Pons (tissue), 1 donor: ENCODE results near the gene CCDC93.
"Not testable (repeated sequence)": the region's sequence is repeated elsewhere in the genome, so short reads cannot be mapped to it uniquely, and the experiment has no call there.

Source experiments
- DNase-seq: peaks from one replicate; pipeline ENCODE4 v3.0.0-alpha.2; 2016; ENCODE audit warnings: low spot score

The CCDC93 gene

DNA sequence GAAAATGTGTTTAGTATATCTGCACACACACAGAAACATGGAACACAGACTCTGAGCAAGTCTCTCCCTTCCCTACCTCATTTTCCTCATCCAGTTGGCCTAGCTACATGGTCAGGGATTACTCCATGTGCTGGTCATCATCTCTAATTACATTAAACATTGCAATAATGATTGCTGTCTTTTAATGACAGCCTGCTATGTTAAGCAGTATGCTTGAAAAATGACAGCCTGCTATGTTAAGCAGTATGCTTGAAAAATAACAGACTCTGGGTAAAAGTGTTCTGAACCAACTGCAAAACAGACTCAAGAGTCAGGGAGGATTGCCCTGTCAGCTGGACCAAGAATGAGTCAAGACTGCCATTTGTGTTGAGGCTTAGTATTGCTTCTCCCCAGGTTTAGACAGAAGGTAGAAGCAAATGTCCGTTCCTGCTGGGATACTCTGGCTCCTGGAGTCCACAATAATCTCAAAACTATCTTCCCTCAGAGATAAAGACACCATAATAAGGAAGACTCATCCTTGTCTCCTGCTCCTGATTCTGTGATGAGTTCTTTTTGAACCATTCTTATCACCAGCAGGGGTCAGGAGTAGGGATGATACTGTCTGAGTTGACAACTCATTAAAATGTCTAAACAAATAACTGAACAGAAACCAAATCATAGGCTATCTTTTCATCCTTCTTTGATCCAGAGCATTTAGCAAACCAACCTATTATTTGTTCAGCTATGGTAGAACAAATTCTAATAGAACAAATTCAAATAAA, 57.7 kb downstream of the CCDC93 start:
- DNase-seq: peak; percentile 28

DNA sequence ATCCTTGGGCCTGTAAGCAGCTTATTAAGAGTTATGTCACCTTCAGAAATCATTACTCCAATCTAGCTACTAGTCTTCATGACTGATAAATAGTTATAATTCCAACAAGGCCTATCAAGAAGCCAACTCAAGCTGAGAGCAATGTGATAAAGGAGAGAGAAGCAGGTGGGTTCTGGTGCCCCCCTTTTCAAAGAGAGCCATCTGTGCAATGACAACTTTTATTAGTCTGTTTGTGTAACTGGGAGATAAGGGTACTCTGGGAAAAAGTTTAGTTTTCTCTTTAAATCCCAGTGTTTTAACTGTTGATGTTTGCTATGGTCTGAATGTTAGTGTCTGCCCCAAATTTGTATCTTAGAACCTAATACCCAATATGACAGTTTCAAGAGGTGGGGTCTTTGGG, 60.6 kb downstream of the CCDC93 start:
- no peak for DNase-seq

DNA sequence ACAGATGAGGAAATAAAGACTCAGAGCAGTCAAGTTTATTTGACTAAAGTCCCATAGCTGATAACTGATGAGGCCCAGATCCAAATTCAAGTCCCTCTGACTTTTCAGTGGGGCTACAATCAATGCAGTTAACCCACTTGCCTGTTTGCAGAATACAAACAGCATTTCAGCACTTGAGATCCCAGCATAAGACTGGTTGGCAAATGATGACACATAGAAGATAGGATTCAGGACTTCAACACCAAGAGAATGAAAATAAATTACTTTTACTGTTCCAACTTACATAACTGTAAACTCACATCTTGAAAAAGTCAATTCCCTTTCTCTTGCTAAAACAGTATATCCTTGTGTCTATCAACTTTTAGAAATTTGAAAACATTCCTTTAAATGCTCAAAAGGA, 61.2 kb downstream of the CCDC93 start:
- no peak for DNase-seq

DNA sequence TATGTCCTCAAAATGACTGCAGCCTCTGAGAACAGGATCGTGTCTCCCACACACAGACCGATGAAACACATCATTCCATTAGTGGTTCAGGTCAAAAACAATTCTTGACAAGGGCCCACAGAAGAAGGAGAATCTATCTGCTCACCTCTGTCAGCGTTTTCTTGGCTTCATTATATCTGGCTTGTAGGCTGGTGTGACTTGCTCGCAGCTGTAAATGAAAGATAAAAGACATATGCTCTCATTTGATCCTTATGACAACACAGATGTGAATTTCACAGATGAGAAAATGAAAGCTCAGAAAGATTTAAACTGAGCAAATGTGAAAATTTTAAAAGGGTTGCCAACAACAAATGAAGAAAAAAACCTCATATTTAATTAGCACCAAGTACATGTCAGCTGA, 61.6 kb downstream of the CCDC93 start:
- DNase-seq: no peak

DNA sequence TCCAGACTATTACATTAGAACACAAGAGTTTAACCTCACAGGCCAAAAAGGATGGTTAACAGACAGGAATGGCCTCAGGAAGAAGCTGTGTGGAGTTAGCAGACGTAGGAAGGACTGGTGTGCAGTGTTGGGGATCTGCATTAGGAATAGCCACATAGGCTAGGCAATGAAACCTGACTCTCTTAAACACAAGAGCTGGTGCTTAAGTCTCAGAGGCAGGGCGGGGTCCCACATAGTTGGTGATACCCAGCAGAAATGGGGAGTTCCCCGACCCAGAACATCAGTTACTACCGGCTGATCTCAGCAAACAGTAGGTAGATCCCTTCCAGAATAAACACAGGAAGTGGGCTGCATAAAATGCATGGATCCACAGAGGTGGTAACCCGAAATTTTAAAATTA, 64.1 kb downstream of the CCDC93 start:
- DNase-seq: no peak

DNA sequence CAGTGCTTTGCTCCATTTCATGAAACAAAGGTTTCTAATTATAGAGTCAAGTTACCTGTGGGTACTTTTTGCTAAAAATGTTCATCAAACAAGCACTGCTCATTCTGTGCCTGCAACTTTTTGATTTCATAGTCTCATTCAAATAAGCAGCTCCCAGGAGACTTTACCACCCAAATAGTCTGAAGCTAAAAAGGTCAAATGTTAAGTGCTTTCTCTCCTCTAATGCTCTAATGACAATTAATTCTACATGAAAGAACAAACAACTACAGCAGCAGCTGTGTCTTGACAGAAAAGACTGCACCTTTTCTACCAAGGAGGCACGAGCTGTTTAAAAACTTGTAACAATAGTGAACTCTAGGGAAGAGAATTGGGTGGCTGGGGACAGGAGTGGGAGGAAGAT, 65.3 kb downstream of the CCDC93 start:
- DNase-seq: no peak

DNA sequence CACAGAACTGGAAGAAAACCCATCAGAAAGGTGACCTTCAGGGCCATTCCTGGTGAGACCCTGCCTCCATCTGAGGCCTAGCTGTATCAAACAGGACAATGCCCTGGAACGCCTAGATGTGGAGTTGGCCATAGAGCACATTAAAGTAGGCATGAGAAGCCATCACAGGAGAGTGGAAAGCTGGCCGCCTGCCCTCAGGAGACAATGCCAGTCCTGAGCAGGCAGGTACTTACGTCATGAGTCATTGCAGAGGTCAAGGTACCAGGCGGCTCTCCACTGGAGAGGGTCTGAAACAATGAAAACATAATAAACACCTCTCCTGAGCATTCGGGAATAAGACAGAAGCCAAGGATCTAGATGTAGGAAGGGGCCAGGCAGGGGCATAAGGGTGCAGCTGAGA, 68.6 kb downstream of the CCDC93 start:
- DNase-seq: no peak

DNA sequence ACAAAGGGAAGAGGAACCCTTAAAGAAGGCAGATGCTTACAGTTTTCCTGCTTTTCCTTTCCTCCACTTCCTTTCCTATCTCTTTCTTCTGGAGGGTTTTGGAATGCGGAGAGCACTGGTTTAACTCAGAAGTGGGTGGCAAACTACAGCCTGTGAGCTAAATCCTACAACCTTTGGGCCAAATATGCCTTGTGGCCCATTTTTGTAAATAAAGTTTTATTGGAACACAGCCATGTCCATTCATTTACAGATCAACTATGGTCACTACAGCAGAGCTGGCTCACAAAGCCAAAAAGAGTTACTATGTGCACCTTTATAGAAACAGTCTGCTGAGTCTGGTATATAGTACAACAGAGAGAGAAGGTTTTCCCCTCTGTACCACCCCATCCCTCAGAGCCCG, 69.1 kb downstream of the CCDC93 start:
- DNase-seq: no peak

DNA sequence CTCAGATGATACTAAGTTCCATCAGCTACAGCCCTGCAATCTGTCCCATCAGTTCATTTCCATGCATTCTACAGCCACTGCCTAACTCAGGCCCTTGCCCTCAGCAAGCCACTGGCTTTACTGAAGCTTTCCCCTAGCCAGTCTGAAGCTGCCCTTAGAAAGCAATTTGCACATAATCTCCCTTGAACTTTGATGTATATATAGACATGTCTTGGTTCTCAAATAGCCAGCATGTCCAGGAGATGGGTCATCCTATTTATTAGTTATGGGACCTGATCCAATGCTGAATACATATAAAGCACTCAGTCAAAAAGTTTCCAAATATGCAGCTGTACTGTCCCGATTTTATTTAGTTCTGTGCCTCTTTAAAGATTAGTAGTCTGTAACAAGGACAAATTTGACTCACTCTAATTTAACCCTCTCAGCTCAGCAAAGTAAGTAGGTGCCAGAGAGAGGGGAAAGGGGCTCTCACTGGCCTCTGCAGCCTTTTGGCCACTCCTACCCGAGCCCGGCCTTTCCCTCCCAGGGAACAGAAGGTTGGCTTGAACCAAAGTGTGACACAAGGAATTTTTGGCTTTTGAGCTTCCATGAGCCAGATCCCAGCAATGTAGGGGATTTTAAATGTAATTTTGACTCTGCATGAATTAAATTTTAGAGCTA, 70.7 kb downstream of the CCDC93 start:
- no peak for DNase-seq

DNA sequence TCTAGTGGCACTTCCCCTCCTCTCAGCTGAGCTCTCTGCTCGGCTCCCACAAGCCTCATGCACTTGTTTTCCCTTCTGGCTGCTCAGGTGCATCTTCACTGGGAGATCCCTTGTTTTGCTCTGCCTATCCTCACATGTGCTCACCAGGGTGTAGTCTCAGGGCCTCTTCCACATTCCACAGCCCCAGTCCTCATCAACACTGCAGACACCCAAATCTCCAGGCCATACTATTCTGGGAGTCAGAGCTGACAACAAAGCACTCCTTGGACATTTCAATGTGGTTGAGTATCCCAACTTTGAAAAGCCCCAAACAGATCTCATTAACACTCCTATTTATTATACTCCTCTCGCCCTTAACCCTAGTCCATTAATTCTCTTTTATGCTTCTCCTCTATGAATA, 71.3 kb downstream of the CCDC93 start:
- no peak for DNase-seq

DNA sequence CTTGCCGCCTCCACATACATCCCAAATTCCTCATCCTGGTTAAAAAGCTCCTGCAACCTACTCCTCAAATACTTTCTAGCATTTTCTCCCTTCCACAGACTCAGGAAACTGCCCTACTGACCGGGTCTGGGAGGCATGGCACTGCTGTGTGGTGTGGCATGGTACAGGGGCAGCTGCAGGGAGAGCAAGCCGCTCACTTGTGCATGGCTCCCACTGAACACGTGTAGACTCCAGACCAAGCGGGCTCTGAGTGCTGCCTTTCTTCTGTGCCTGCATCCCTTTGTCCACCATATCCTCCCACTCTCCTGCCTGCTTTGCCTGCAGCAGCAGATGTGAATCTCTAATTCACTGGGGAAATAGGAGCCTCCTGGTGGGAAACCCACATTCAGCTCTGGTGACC, 72.2 kb downstream of the CCDC93 start:
- DNase-seq: no peak

DNA sequence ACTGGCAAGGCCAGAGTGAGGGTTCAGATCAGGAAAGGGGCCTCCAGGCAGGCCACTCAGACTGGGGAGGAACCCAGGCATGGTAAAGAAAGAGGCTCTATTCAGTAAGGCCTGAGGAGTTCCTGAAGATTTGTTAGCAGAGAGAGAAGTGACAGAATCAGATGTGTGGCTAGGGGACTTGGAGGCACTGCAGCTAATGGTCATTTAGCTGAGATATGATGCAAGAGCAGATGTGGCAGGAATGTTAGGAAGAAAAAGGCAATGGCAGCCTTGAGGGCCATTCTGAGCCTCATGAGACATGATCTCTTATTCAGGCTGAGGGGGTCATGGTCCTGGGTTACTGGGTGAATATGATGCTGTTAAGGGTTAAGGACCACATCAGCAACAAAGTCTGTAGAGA, 73.4 kb downstream of the CCDC93 start:
- no peak for DNase-seq

DNA sequence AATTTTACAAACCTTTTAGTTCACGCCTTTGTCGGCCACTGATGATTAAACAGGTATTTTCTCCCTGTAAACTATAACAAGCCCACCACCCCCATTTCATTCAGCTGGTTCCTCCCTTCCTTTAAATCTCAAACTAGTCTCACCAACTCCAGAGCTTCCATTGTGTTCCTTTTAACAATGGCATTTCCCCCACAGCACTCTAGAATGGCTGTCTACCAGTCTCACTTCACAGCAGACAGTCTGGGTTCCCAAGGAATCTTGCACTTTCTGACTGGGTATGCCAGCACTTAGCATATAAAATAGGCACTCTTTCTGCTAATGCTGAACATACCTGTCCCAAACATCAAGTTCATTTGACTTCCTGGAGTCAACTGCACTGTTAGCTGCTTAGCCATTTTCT, 75.3 kb downstream of the CCDC93 start:
- DNase-seq: no peak

DNA sequence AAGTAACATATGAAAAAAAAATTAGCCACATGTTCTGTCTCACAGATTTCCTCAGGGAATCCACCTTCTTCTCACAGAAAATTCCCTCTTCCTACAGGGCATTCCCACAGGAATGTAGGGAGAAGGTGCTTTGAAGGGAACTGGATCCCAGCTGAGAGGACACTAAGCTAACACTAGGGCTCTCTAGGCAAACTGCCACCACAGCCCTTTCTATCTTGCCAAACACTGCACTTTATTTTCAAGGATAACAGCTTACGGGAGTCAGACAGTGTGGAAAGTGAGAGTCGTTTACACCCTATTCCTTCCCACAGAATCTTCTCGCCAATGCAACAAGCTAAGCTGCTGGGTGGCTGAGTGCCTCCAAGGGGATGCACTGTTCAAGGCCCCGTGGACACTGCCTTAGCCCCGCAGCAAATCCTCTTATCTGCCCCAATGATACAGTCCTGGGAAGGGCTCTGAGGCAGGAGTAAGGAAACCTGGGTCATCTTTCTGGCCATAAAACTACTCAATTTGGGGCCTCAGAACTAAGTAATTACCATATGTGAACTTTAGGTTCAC, 76.9 kb downstream of the CCDC93 start:
- DNase-seq: peak; percentile 14

DNA sequence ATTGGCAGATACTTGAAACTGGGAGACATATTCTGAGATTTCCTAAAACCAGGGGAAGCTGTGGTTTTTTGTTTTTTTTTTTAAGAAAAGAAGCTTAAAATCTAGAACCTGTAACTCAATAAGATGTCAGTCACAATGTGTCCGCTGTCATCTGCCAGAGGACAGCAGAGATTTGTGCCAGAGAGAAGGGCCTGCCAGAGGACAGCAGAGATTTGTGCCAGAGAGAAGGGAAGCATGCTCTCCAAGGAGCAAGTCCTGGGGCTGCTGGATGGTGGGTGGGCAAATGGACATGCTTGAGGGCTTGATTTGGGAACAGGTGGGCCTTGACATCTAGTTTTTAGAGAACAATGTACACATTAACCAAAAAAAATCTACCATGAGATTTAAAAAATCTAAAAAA, 77.9 kb downstream of the CCDC93 start:
- no peak for DNase-seq

DNA sequence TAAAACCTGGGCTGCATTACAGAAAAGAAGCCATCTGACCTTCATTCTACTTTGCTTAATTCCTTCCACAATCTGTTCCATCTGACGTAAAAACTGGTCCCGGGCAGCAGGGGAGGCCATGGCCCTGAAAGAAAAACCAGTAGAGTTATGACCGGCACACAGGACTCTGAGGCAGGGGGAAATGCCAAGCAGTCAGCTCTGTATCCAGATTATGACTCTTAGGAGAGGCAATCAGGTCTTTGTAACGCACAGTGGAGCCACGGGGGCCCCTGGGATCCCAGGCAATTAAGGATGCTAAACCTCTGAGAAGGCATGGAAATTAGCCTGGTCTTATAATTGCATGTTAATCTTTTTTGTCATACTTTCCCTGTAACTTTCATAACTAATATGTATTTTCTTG, 78.4 kb downstream of the CCDC93 start:
- no peak for DNase-seq

DNA sequence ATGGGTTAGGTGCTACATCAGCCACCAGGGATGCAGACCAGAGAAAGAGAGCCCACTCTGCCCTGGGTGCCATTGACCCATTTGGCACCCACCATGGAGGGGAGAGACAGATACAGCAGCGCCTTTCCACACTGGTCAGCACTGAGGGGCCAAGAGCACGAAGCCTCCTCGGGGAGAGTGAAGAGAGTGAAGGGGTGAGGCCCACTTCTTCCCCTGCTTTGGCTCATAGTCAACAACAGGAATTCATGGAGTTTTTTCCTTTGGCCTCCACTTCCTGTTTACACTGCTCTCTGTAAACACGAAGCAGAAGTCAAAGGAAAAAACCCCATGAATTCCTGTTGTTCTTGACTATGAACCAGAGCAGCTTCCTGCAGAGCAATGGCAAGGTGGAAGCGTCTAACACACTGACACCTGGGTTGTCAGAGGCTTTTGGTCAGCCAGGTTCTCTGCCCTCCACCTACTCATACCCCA, 80.0 kb downstream of the CCDC93 start:
- no peak for DNase-seq

DNA sequence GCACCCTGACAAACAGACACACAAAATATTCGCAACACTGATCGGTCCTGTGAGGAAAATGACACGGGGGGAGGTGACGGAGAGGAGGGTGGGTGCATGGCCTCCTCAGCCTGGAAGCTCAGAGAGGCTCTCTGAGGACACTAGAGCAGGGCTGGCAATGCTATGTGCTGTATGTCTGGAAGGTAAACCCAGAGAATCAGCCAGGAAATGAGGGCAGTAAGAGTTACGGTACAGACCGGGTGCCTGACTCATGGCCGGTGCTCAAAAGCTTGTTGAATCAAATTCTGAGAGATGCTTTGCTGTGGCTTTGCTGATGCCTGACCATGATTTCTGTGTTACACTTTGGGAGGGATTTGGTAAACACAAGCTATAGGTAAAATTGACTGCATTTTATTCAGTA, 81.9 kb downstream of the CCDC93 start:
- DNase-seq: no peak

DNA sequence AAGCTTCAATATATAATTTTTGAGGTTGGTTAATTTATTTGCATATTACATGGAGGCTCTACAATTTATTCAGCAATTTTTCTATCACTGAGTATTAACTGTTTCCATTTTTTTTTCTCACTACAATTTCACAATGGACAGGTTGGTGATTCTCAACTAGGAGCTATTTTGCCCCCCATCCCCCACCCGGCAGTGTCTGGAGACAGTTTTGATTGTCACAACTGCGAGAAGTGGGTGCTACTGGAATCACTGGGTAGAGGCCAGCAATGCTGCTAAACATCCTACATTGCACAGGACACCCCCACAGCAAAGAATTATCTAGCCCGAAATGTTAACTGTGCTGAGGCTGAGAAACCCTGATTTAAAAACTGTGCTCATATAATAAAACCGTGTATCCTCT, 82.6 kb downstream of the CCDC93 start:
- DNase-seq: no peak

DNA sequence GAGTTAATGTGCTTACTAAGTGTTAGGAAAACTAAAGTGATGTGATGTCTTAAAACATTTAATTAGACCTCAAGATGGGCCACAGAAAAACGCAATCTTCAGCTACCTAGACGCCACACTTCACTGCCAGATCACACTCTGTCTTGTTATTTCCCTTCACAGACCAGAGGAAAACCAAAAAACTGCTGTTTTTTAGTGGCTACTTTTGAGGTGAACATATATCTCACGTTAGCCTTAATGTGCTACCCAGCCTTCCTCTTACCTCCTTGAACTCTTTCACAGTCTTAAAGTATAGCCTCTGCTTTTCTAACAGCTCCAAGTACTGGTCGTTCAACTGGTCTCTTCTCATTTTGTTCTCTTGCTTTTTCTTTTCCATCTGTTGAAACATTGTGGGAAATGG, 83.1 kb downstream of the CCDC93 start:
- no peak for DNase-seq

DNA sequence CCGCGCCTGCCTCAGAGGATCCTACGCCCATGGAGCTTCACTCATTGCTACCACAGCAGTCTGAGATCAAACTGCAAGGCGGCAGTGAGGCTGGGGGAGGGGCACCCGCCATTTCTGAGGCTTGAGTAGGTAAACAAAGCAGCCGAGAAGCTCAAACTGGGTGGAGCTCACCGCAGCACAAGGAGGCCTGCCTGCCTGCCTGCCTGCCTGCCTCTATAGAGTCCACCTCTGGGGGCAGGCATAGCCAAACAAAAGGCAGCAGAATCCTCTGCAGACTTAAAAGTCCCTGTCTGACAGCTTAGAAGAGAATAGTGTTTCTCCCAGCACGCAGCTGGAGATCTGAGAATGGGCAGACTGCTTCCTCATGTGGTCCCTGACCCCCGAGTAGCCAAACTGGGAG, 90.4 kb downstream of the CCDC93 start:
- DNase-seq: not testable (repeated sequence)

DNA sequence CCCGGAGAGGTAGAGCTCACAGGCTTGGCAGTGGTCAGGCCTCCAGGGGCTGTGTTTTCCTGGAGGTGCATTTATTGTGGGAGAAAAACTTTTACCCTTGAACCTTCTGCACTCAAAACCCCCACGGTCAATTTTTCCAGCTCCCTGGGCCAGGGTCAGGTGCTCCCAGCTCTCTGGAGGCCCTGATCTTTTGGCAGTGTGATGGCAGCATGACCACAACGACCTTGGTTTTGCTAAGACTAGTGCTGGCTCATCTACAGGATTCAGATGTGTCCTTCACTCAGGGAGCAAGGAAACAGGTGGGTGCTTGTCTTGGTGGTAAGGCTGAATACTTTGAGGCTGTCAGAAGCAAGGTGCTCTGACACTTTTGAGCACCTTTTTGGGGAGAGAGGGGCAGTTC, 92.3 kb downstream of the CCDC93 start:
- DNase-seq: no peak

DNA sequence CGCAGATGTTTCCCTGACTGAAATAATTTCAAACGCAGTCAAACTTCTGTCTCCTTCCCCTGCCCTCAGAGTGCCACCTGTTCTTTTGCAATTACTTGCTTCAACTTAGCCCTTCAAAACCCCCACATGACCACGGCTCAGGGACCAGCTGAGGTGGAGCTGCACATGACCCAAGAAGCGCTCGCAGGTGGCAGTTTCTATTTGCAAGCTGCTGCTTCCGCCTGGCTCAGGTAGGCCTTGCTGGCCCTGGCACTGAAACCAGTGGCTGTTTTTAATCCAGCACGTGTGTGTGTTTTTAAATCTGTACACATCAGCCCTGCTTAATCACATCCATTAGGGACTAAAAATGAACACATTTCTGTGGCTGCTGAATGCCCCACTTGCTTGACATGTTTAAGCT, 95.3 kb downstream of the CCDC93 start:
- no peak for DNase-seq
